Medulla oblongata (tissue), 1 donor: ENCODE measurements around the gene NATD1.
A peak's percentile ranks its signal among the peaks of the same experiment; 100 is the strongest.
"Not testable (repeated sequence)": the region's sequence is repeated elsewhere in the genome, so short reads cannot be mapped to it uniquely, and the experiment has no call there.

Source experiments
- DNase-seq: peaks from one replicate; pipeline ENCODE4 v3.0.0-alpha.2; 2015; ENCODE audit errors: extremely low spot score

NATD1 gene

DNA sequence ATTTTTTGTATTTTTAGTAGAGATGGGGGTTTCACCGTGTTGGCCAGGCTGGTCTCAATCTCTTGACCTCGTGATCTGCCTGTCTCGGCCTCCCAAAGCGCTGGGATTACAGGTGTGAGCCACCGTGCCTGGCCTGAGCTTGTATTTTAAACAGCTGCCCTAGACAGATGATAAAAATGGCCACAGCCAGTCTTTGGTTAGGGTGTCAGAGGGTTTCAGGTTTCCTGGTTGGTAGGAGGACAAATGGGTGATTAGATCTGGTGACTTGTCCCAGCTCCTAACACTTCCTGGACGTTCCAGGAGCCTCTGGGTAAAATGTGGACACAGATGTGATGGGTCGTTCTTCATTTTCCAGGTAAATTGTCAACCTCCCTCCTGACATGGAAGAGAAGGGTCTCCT lies 60.8 kb downstream of the NATD1 start:
- DNase-seq: not testable (repeated sequence)

DNA sequence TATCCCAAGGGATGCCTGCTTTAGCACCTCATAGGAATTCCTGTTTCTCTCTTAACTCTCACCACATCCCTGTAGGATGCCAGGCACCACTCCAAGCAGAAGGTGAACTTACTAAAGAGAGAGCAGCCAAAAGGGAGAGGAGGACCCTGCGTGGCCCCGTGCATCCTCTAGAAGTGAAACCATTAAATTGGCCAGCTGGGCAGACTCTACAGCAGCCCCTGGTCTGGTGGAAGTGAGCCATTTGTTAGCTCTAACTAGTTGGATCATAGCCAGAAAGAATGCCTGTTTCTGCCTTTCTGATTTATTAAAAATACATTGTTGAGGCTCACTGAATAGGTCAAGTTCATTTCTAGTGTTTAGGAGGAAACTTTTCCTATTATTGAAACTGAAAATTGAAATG lies 61.5 kb downstream of the NATD1 start:
- no peak for DNase-seq

DNA sequence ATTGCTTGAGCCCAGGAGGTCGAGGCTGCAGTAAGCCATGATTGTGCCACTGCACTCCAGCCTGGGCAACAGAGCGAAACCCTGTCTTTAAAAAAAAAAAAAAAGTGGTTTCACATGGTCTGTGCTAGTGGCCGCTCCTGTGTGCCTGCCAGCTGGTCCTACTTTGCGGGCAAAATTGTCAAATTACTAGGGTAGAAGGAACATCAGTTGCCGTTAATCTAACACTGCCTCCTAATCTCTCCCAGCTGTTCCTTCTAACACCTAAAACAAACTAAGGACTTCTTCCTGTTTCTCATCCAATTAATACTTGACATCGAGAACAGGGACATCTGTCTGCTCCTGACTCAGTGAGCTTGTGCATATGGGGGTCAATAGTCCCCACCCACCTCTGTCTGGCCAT lies 63.1 kb downstream of the NATD1 start:
- no peak for DNase-seq

DNA sequence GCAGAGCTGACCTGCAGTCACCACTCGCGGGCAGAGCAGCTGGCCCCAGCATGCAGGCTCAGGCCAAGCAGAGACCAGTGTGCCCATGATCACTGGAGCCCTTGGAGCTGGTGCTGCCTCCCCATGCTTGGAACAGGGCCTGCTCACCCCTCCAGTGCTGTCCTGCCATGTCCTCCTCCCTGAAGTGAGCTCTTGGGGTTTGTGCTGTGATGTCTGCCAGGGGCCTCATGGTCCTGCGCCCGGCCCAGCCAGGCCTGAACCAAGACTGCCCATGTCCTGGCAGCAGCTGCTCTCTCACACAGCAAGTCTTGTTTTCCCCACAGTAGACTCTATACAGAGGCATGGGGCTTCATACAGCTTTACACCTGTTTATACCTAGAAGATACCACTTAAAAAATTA lies 63.8 kb downstream of the NATD1 start:
- peak; percentile 27 for DNase-seq
